ENCODE measurements around the gene KCNAB3.

DNA sequence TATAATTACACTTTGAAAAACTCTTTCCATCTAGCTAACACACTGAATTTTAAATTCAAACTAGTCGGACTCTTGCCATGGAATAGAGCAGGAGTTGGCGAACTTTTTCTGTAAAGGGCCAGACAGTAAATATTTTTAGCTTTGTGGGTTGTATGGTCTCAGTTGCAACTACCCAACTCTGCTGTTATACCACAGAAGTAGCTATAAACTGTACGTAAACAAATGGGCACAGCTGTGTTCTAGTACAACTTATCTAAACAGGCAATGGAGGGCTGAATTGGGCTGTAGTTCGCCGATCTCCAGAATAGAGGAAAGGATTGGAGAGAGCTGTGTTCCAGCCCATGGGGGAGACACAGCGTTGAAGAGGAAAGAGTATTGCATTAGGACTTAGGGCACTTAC is 11.1 kb upstream of the KCNAB3 start:
- TF ChIP-seq POLR2A (IDR thresholded peaks at IDR 0.05; ENCODE audit: low read depth, low read length) (no peak), TAF1 (IDR thresholded peaks at IDR 0.05; ENCODE audit: borderline replicate concordance, low read depth, low read length) (no peak)

Measured in GM12892 (cell line).